IPS-NIHi7 (cell line): Measurements from ENCODE around the gene FZR1.

Experiments
- DNase-seq: peaks from one replicate; pipeline ENCODE4 v3.0.0; 2012; ENCODE audit warnings: mixed read lengths; ENCODE audit errors: extremely low spot score

The FZR1 gene

GRCh38 chr19:3531716-3532115 is 25.6 kb downstream of the FZR1 start:
- no peak for DNase-seq

- no peak for DNase-seq
Measured at GRCh38 chr19:3532154-3532786, 26.2 kb downstream of the FZR1 start.

- no peak for DNase-seq
Measured at GRCh38 chr19:3533033-3533432, 26.9 kb downstream of the FZR1 start.

GRCh38 chr19:3533563-3534216 is 27.6 kb downstream of the FZR1 start:
- DNase-seq = no peak

- DNase-seq = no peak
Measured at GRCh38 chr19:3534375-3535234, 28.5 kb downstream of the FZR1 start.

- no peak for DNase-seq
Measured at GRCh38 chr19:3535235-3535535, 29.1 kb downstream of the FZR1 start.

- DNase-seq = no peak
Measured at GRCh38 chr19:3535563-3535965, 29.5 kb downstream of the FZR1 start.

- DNase-seq = no peak
Measured at GRCh38 chr19:3535981-3536380, 29.9 kb downstream of the FZR1 start.

- no peak for DNase-seq
Measured at GRCh38 chr19:3536429-3537100, 30.5 kb downstream of the FZR1 start.

GRCh38 chr19:3537101-3537437 is 31.0 kb downstream of the FZR1 start:
- DNase-seq = no peak

GRCh38 chr19:3537438-3538240 is 31.5 kb downstream of the FZR1 start:
- no peak for DNase-seq

- DNase-seq = no peak
Measured at GRCh38 chr19:3538258-3538929, 32.3 kb downstream of the FZR1 start.

GRCh38 chr19:3538965-3539755 is 33.0 kb downstream of the FZR1 start, which contains the start of gene TEKTIP1:
TEKTIP1 (plus strand) TSS chr19:3539174; CDS start chr19:3539178, 4 bp downstream.
- peak; percentile 63 for DNase-seq

GRCh38 chr19:3539756-3540118 is 33.6 kb downstream of the FZR1 start:
- DNase-seq = no peak

- no peak for DNase-seq
Measured at GRCh38 chr19:3543150-3544057, 37.3 kb downstream of the FZR1 start.

- no peak for DNase-seq
Measured at GRCh38 chr19:3544058-3544376, 37.9 kb downstream of the FZR1 start.

- peak; percentile 94 for DNase-seq
Measured at GRCh38 chr19:3544742-3545668, 38.9 kb downstream of the FZR1 start.

- DNase-seq = no peak
Measured at GRCh38 chr19:3545669-3546034, 39.5 kb downstream of the FZR1 start.
